Neural progenitor cell (in vitro differentiated cells): Measurements from ENCODE around the gene MAGI3. TPM values are rescaled to one million over a fixed set of nuclear protein-coding genes. Genes with fewer than 3 reads are reported as not detected.

Experiments
- DNase-seq: peaks from one replicate; pipeline ENCODE4 v3.0.0-alpha.2; 2016; ENCODE audit warnings: low spot score
- H2AFZ ChIP-seq: fragments of 200-600 bp; sonication (generic); replicated peaks from 2 replicates; pipeline ENCODE4 v1.6.1; 2016; ENCODE audit warnings: antibody characterized with exemption
- H3F3A ChIP-seq: fragments of 200-600 bp; sonication (generic); 2 replicates; pipeline ENCODE4 v1.6.1; 2016; ENCODE audit warnings: antibody characterized with exemption, low read depth
- H3K27ac ChIP-seq: fragments of 200-600 bp; sonication (generic); 2 replicates; pipeline ENCODE4 v1.5.1; 2016; ENCODE audit warnings: mild to moderate bottlenecking
- H3K27me3 ChIP-seq: fragments of 200-600 bp; sonication (generic); 2 replicates; pipeline ENCODE4 v1.6.1; 2016; ENCODE audit warnings: mild to moderate bottlenecking, moderate library complexity
- H3K36me3 ChIP-seq: fragments of 200-600 bp; sonication (generic); 2 replicates; pipeline ENCODE4 v1.5.1; 2016
- H3K4me1 ChIP-seq: fragments of 200-600 bp; sonication (generic); 2 replicates; pipeline ENCODE4 v1.6.1; 2016; ENCODE audit warnings: mixed run types
- H3K4me2 ChIP-seq: fragments of 200-600 bp; sonication (generic); 2 replicates; pipeline ENCODE4 v1.6.1; 2016
- H3K4me3 ChIP-seq: fragments of 200-600 bp; sonication (generic); 2 replicates; pipeline ENCODE4 v1.5.1; 2016
- H3K79me2 ChIP-seq: fragments of 200-600 bp; sonication (generic); 2 replicates; pipeline ENCODE4 v1.6.1; 2016; ENCODE audit warnings: low read depth
- H3K9ac ChIP-seq: fragments of 200-600 bp; sonication (generic); 2 replicates; pipeline ENCODE4 v1.6.1; 2016
- H3K9me3 ChIP-seq: fragments of 200-600 bp; sonication (generic); 2 replicates; pipeline ENCODE4 v1.5.1; 2016; ENCODE audit warnings: low read depth
- H4K20me1 ChIP-seq: fragments of 200-600 bp; sonication (generic); 2 replicates; pipeline ENCODE4 v1.6.1; 2016; ENCODE audit warnings: low read depth
- H3K27ac Mint-ChIP-seq: 3 replicates; pipeline ENCODE4 v1.8.0; 2021; ENCODE audit warnings: mixed read lengths
- H3K27me3 Mint-ChIP-seq: 2 replicates; pipeline ENCODE4 v1.8.0; 2022; ENCODE audit warnings: low read depth, mild to moderate bottlenecking, inconsistent platforms, moderate library complexity, mixed read lengths; ENCODE audit not compliant: insufficient read depth
- H3K36me3 Mint-ChIP-seq: 3 replicates; pipeline ENCODE4 v1.8.0; 2021; ENCODE audit warnings: mixed read lengths
- H3K4me1 Mint-ChIP-seq: 3 replicates; pipeline ENCODE4 v1.8.0; 2021; ENCODE audit warnings: mixed read lengths
- H3K4me3 Mint-ChIP-seq: 3 replicates; pipeline ENCODE4 v1.8.0; 2021; ENCODE audit warnings: mild to moderate bottlenecking, moderate library complexity, mixed read lengths
- H3K9me3 Mint-ChIP-seq: 3 replicates; pipeline ENCODE4 v1.8.0; 2020; ENCODE audit warnings: mixed read lengths
- CTCF ChIP-seq: fragments of 200-600 bp; sonication (generic); IDR thresholded peaks from 2 replicates; pipeline ENCODE4 v1.5.1; 2017; ENCODE audit warnings: antibody characterized with exemption, mild to moderate bottlenecking
- EZH2 ChIP-seq: fragments of 200-600 bp; sonication (generic); IDR thresholded peaks from 2 replicates; pipeline ENCODE4 v1.6.1; 2017; ENCODE audit warnings: antibody characterized with exemption, mild to moderate bottlenecking, moderate library complexity
- EZH2phosphoT487 ChIP-seq: fragments of 200-600 bp; sonication (generic); IDR thresholded peaks from 2 replicates; pipeline ENCODE4 v1.6.1; 2017; ENCODE audit warnings: antibody characterized with exemption
- total RNA-seq: library from RNA; depleted of rRNA; stranded (reverse); fragments of >200 nt; gene quantifications from 2 replicates; pipeline ENCODE4 v1.2.3, GENCODE V29; 2015; ENCODE audit warnings: low replicate concordance

MAGI3 gene
- total RNA-seq, 1 donor from 2014 or later: 26.9 TPM

- Histone ChIP-seq H3K36me3 (no peaks in the 10 kb centered on the region), H3K9ac (no peak overlapping the region), H3K4me1 (peaks cover 5% of the 10 kb centered on the region), H3K79me2 (no peaks in the 10 kb centered on the region), H4K20me1 (no peaks in the 10 kb centered on the region), H3K27me3 (no peaks in the 10 kb centered on the region), H3F3A (no peaks in the 10 kb centered on the region), H3K4me3 (no peak overlapping the region), H2AFZ (no peak overlapping the region), H3K27ac (no peak overlapping the region), H3K4me2 (no peak overlapping the region), H3K9me3 (no peaks in the 10 kb centered on the region)
- H3K4me1 Mint-ChIP-seq: peaks cover 18% of the 10 kb centered on the region
- no peak overlapping the region for H3K4me3 Mint-ChIP-seq
- DNase-seq: no peak
- TF ChIP-seq EZH2 (no peak), EZH2phosphoT487 (no peak), CTCF (no peak)
- H3K9me3 Mint-ChIP-seq: peaks cover 2% of the 10 kb centered on the region
- H3K27me3 Mint-ChIP-seq: no peaks in the 10 kb centered on the region
- H3K36me3 Mint-ChIP-seq: peaks cover 16% of the 10 kb centered on the region
- H3K27ac Mint-ChIP-seq: no peak overlapping the region
Observed at GRCh38 chr1:113663165-113663951, 273.0 kb downstream of the MAGI3 start.

GRCh38 chr1:113665071-113665470 is 274.8 kb downstream of the MAGI3 start:
- Mint-ChIP-seq H3K27me3 (no peaks in the 10 kb centered on the region), H3K36me3 (peaks cover 20% of the 10 kb centered on the region), H3K27ac (no peak overlapping the region), H3K4me1 (peaks cover 3% of the 10 kb centered on the region), H3K9me3 (peaks cover 2% of the 10 kb centered on the region), H3K4me3 (no peak overlapping the region)
- no peaks in the 10 kb centered on the region for H3K36me3 ChIP-seq
- DNase-seq: no peak
- H3K4me3 ChIP-seq: no peak overlapping the region
- no peaks in the 10 kb centered on the region for H3K27me3 ChIP-seq
- no peaks in the 10 kb centered on the region for H3K9me3 ChIP-seq
- no peak overlapping the region for H3K4me2 ChIP-seq
- no peak overlapping the region for H2AFZ ChIP-seq
- no peak overlapping the region for H3K9ac ChIP-seq
- no peaks in the 10 kb centered on the region for H3F3A ChIP-seq
- TF ChIP-seq EZH2phosphoT487 (no peak), CTCF (no peak), EZH2 (no peak)
- H3K4me1 ChIP-seq: no peaks in the 10 kb centered on the region
- no peaks in the 10 kb centered on the region for H4K20me1 ChIP-seq
- H3K27ac ChIP-seq: no peak overlapping the region
- H3K79me2 ChIP-seq: no peaks in the 10 kb centered on the region

GRCh38 chr1:113666126-113666525 is 275.8 kb downstream of the MAGI3 start:
- Histone ChIP-seq H3K36me3 (no peaks in the 10 kb centered on the region), H3K9ac (no peak overlapping the region), H3K79me2 (no peaks in the 10 kb centered on the region), H4K20me1 (no peaks in the 10 kb centered on the region), H2AFZ (no peak overlapping the region), H3K4me3 (no peak overlapping the region), H3K4me1 (no peaks in the 10 kb centered on the region), H3K4me2 (no peak overlapping the region), H3K27me3 (no peaks in the 10 kb centered on the region), H3K9me3 (no peaks in the 10 kb centered on the region), H3F3A (no peaks in the 10 kb centered on the region), H3K27ac (no peak overlapping the region)
- H3K4me3 Mint-ChIP-seq: no peak overlapping the region
- peaks cover 18% of the 10 kb centered on the region for H3K36me3 Mint-ChIP-seq
- peaks cover 2% of the 10 kb centered on the region for H3K9me3 Mint-ChIP-seq
- H3K27me3 Mint-ChIP-seq: no peaks in the 10 kb centered on the region
- TF ChIP-seq CTCF: no peak
- no peak for TF ChIP-seq EZH2
- TF ChIP-seq EZH2phosphoT487: no peak
- no peak for DNase-seq
- no peaks in the 10 kb centered on the region for H3K4me1 Mint-ChIP-seq
- no peak overlapping the region for H3K27ac Mint-ChIP-seq
